VCaP (cell line): ENCODE results near the gene MZB1.

ENCODE experiments used
- H3K27ac ChIP-seq: fragments of 450-650 bp; 2 replicates; pipeline ENCODE4 v1.5.1; 2017
- TF ChIP-seq, protein P1 (sequence below): fragments of 450-650 bp; conservative IDR thresholded peaks from 2 replicates; pipeline ENCODE4 v1.5.1; 2017; ENCODE audit warnings: mild to moderate bottlenecking, moderate library complexity

Gene MZB1

GRCh38 chr5:139383993-139384590 is 5.6 kb downstream of the MZB1 start:
- H3K27ac ChIP-seq: peak overlapping the region; percentile 55
- TF ChIP-seq, protein P1, sequence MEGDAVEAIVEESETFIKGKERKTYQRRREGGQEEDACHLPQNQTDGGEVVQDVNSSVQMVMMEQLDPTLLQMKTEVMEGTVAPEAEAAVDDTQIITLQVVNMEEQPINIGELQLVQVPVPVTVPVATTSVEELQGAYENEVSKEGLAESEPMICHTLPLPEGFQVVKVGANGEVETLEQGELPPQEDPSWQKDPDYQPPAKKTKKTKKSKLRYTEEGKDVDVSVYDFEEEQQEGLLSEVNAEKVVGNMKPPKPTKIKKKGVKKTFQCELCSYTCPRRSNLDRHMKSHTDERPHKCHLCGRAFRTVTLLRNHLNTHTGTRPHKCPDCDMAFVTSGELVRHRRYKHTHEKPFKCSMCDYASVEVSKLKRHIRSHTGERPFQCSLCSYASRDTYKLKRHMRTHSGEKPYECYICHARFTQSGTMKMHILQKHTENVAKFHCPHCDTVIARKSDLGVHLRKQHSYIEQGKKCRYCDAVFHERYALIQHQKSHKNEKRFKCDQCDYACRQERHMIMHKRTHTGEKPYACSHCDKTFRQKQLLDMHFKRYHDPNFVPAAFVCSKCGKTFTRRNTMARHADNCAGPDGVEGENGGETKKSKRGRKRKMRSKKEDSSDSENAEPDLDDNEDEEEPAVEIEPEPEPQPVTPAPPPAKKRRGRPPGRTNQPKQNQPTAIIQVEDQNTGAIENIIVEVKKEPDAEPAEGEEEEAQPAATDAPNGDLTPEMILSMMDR: no peak

GRCh38 chr5:139383275-139383992 is 6.3 kb downstream of the MZB1 start, which contains the start of gene SLC23A1:
SLC23A1 (minus strand) TSS chr5:139383297; CDS start chr5:139383253, 44 bp downstream.
- TF ChIP-seq, protein P1: no peak
- peak within 1 kb of the TSS; percentile 55 for H3K27ac ChIP-seq

- TF ChIP-seq, protein P1: no peak
- H3K27ac ChIP-seq: no peak overlapping the region
These were observed 6.9 kb downstream of the MZB1 start for GRCh38 chr5:139382807-139383206.

DNA sequence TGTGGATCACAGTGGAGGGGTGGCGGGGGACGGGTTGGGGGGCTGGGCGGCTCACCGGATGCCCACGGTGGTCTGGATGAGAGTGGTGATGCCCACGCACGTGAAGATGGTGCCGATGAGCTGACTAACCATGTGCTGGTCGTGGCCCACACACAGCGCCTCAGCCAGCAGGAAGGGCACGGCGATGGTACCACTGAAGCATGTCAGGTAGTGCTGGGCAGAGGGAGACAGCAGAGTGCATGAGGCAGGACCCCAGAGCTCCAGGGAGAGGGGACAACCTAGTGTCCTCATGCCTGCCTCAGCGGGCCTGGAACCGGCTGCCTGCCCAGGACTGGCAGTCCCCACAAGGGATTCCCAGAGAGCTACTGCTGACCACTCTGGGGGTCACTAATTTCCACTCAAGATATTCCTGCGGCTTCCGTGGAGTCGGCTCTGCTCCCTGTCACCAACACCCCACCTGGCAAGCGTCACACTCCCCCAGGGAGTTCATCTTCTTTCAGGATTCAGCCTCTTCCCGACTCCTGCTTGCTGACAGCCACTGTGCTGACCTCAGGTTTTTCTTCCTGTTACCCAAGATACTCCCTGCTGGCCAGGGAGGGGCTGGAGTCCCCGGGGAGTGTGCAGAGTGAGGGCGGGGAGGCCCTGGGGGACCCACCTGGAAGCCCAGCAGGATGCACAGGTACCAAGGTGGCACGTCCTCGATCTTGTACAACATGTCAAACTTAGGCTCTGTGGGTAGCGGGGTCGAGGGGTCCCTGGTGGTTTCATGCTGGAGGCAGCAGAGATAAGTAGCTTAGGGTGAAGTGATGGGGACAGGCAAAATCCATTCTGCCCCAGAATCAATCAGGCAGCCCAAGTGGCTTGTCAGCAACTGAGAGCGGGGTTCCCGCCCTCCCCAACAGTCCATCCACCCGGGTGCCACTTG is 7.6 kb downstream of the MZB1 start:
- TF ChIP-seq, protein P1: no peak
- H3K27ac ChIP-seq: no peak overlapping the region

GRCh38 chr5:139379626-139380449 is 9.9 kb downstream of the MZB1 start:
- no peak overlapping the region for H3K27ac ChIP-seq
- TF ChIP-seq, protein P1: no peak

DNA sequence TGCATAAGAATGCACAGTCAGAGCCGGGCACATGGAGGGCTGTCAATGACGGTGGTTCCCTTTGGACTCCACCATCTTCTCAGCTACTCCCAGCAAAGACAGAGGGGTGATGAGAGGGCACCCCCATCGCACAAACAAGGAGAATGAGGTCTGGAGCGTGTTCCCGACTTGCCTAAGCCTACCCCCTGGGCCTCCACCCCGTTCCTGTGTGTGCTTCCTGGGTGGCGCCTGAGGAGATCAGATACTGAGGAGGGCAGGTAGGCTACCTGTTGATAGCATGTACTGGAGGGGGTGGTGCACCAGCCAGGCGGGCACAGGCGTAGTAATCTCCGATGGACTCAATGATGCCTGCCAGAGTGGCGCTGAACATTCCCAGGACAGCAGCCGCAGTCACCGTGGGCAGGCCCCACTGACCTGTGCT is 10.8 kb downstream of the MZB1 start:
- H3K27ac ChIP-seq: no peak overlapping the region
- TF ChIP-seq, protein P1: no peak
